NCI-H69 (cell line): ENCODE results near the gene ZNF835.

Source experiments
- DNase-seq: peaks from one replicate; lab custom pipeline; 2025; lab: John Stamatoyannopoulos, UW

Gene ZNF835

GRCh38 chr19:56663931-56664500 is 7.5 kb downstream of the ZNF835 start:
- no peak for DNase-seq

DNA sequence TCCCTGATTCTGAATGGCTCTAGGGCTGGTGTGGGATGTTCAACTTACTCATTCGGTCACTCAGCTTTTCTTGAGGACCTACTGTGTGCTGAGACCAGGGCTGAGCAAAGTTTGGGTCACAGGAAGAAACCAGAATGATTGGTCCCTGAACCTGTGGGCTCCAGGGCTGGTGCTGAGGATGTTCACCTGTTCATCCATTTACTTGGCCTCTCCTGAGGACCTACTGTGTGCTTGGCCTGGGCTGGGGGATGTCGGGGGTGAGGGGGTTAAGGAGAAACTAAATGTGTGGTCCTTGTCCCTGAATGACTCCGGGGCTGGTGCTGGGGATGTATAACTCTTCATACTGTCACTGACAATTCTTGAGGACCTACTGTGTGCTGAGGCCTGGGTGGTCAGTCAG is 10.3 kb downstream of the ZNF835 start:
- no peak for DNase-seq

DNA sequence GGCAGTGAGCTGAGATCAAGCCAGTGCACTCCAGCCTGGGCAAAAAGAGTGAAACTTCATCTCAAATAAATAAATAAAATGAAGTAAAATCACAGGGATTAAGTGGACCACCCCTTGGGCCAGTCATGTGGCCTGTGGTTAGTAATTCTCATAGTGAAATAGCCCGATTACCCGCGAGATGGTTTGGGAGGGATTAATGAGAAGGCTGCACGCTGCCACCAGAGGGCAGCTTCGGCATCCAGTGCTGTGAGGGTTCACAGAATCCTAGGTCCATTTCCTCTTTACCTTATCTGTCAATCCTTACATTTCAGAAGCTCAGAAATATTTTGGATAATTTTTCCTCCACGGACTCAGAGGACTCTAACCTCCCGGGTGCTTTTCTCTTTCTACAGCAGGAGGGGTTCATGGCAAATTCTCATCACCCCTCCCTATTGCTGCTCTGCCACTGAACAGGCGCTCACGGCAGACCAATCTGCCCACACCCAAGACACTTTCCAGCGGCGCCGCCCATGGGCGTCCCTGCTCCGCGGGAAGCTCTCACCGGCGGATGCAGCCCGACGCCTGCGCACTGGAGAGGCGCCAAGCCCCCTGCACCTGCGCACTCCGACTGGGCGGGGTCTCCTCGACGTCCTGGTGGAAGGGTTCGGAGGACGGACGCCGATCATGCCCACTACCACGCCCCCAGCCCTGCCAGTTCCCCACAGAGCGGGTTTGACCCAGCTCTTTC is 11.0 kb downstream of the ZNF835 start:
- DNase-seq, result peak; percentile 45

DNA sequence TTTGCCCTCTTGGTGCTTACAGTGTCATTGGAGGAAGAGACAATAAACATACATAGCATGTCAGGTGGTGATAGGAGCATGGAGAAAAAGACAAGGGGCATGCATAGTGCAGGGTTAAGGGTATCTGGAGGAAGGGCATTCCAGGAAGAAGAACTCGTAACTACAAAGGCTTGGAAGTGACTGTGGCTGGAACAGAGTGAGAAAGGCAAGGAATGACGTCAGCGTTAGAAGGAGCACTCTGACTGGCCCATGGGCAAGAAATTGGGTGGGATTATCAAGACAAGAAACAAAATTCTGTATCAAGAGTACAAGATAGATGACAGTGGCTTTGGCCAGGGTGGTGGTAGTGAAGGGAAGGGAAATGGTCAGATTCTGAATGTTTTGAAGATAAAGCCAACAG is 17.4 kb downstream of the ZNF835 start:
- DNase-seq, result no peak

DNA sequence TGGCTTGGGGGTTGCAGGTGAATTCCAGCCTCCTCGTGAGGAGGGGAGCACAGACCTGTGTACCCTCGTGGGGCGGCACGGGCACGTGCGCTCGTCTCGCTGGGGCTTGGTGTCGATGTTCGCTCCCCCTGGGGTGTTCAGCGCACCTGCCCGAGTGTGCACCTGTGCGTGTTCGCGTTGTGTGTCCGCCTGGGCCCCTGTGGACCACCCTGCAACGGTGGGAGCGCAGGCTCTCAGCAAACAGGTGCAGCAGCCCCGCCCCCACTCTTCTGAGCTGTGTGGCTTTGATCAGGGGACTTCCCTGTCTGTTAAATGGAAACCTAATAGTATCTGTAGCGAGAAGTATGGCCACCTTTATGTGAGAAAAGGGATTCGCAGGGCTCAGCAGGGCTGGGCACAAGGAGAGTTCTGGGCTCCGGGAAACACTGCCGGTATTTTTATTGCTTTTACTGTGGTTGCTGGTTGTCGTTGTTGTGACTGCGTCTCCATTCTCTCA is 28.0 kb downstream of the ZNF835 start:
- DNase-seq, result no peak

GRCh38 chr19:56642711-56643459 is 28.7 kb downstream of the ZNF835 start, which contains the start of gene SMIM17:
TSS of gene SMIM17 (plus strand) at chr19:56643159. CDS start at chr19:56645668, 2,509 bp downstream.
- DNase-seq, result peak; percentile 23

DNA sequence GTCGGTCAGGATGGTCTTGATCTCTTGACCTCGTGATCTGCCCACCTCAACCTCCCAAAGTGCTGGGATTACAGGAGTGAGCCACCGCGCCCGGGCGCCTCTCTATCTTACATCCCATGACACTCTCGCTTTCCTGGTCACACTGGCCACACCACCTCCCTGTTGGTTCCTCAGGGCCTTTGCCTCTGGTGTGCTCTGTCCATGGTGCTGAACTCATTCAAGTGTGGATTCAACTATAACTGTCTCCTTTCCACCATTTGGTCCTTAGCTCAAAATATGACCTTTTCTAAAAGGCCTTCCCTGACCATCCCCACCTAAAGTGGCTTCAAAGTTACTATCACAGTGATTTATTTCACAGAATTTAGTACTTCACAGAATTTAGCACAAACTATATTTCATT is 32.3 kb downstream of the ZNF835 start:
- DNase-seq, result no peak

DNA sequence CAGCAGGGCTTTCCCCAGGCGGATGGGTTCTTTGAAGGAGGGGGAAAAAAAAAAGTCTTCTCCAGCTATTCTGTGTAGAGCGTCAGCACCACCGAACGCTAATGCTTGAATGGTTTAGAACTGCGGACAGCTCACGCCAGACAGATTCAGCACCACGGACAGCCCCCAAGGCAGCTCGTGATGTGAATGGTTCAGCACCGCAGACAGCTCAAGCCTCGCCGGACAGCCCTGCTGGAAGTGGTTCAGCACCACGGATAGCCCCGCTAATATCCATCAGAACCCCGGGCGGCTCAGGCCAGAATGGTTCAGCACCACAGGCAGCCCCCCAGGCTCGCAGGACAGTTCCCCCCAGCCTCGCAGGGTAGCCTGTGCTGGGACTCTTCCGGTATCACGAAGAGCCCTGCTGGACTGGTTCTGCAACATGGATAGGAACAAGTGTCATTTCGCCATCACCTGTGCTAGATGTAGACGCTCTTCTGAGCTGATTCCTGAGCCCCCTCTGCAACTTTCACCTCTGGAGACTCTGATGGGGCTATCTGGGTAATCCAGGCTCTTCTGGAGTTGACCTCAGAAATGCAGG is 33.5 kb downstream of the ZNF835 start:
- DNase-seq, result no peak

- no peak for DNase-seq
Measured at GRCh38 chr19:56633021-56633420, 38.5 kb downstream of the ZNF835 start.

- DNase-seq, result no peak
Measured at GRCh38 chr19:56625708-56626107, 45.8 kb downstream of the ZNF835 start.

DNA sequence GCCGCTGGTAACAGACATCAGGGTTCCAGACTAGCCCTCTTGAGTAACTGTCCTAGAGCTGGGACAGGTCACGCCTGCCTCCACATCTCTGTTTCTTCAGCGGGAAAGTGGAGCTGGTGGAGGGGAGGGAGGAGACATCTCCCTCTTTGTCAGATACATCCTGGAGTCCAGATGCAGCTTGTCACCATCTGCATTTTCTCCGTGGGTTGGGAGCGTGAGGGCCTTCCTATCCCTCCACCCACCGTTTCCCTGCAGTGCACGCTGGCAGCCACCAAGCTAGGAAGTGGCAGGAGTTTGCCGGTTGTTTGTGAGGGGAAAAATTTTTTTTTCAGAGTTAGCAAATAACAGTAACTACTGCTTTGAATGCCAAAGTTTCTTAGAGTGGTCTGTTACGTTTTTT is 48.6 kb downstream of the ZNF835 start:
- DNase-seq, result no peak

DNA sequence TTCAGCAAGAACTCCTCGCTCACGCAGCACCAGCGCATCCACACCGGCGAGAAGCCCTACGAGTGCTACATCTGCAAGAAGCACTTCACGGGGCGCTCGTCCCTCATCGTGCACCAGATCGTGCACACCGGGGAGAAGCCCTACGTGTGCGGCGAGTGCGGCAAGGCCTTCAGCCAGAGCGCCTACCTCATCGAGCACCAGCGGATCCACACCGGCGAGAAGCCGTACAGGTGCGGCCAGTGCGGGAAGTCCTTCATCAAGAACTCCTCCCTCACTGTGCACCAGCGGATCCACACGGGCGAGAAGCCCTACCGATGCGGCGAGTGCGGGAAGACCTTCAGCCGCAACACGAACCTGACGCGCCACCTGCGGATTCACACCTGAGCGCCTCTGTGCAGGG is 49.2 kb downstream of the ZNF835 start:
- no peak for DNase-seq

DNA sequence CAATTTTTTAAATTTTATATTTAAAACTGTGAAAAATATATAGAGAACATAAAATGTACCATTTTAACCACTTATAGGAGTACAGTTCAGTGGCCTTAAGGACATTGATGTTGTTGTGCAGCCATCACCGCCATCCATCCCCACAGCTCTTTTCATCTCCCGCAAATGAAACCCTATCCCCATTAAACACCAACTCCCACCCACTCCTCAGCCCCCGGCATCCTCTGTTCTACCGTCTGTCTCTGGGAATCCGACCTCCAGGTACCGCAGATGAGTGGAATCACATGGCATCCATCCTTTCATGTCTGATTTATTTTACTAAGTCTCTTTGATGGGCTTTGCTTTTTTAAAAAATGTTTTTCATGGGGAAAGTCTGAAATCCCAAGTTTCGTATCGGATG is 52.4 kb downstream of the ZNF835 start:
- DNase-seq, result no peak

DNA sequence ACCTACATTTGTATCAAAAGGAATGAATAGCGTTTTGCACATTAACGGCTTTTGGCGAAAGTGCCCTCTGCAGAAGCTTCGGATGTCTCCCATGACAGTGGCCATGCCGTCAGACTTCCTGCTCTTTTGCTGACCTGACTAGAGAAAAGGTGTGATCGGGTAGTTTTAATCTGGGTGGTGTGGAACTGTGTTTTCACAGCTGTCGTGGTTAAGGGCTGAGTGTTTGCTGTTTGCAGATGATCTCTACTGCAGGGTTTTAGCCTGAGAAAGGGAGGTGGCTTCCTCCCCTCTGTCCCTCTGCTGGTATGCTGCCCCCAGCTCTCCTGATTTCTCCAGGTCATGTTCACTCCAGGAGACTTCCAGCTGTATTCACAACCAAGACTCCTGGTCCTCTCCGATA is 54.0 kb downstream of the ZNF835 start:
- no peak for DNase-seq

DNA sequence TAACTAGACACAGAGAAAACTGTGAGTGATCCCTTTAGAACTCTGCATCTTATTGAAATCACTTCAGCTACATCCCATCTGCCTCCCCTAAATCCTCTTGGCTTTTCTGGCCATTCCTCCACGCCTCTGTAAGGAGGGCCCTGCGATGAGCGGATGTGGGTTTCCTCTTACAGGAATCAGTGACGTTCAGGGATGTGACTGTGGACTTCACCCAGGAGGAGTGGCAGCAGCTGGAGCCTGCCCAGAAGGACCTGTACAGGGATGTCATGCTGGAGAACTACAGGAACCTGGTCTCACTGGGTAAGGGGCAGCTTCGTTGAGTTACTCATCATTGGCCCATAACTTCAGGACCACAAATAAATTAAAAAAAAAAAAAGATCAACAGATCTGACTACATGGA is 57.9 kb downstream of the ZNF835 start:
- DNase-seq, result no peak

DNA sequence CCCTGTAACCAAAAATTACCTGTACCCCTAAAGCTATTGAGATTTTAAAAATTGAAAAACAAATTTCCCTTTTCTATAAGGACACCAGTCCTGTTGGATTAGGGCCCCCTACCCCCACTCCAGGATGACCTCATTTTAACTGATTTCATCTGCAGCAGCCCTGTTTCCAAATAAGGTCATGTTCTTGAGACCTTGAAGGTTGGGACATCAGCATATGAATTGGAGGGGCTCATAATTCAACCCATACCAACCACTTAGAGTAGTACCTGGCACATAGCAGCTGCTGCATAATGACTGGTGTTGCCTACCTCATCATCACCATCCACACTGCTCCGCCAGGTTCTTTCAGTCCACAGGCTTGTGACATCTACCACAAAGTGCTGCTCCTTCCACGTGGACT is 58.8 kb downstream of the ZNF835 start:
- DNase-seq, result no peak
